Ovary (tissue), 9 donors: ENCODE results near the gene CD300A. TPM values are rescaled to one million over a fixed set of nuclear protein-coding genes. Genes with fewer than 3 reads are reported as not detected.

Experiments used
- DNase-seq, 5 donors: peaks; one replicate each; pipeline ENCODE4 v3.0.0-alpha.2; 2019 to 2020
- H3K27ac ChIP-seq, 2 donors: fragments of 200-600 bp; one replicate each; pipeline versions ENCODE4 v1.5.1 to v1.8.0; 2019 to 2022
- H3K27me3 ChIP-seq: fragments of 200-600 bp; one replicate; pipeline ENCODE4 v1.8.0; 2022
- H3K36me3 ChIP-seq: fragments of 200-600 bp; sonication (generic); one replicate; pipeline ENCODE4 v1.5.1; 2019
- H3K4me1 ChIP-seq: one replicate; pipeline ENCODE4 v1.8.1; 2013; ENCODE audit warnings: mild to moderate bottlenecking, moderate library complexity; ENCODE audit not compliant: insufficient read depth
- H3K4me3 ChIP-seq: fragments of 200-600 bp; sonication (generic); one replicate; pipeline ENCODE4 v1.5.1; 2017
- H3K9me3 ChIP-seq, 2 donors: fragments of 200-600 bp in 1 of 2; sonication (generic) in 1 of 2; one replicate each; pipeline versions ENCODE4 v1.5.1 to v1.8.1; 2013 to 2019; ENCODE audit warnings: mild to moderate bottlenecking in 1 of 2, moderate library complexity in 1 of 2
- EP300 ChIP-seq: sonication (generic); formaldehyde crosslinking; IDR thresholded peaks from one replicate; pipeline ENCODE4 v1.6.1; 2017; ENCODE audit warnings: antibody characterized with exemption
- POLR2A ChIP-seq: fragments of 450-650 bp; IDR thresholded peaks from one replicate; pipeline ENCODE4 v1.6.1; 2017; ENCODE audit warnings: antibody characterized with exemption, mild to moderate bottlenecking, moderate library complexity
- WGBS, 3 donors: extraction: QIAGEN DNeasy Blood & Tissue Kit in 1 of 3; methylation state at CpG; one replicate each; pipeline versions ENCODE4 v1.1.5 to v1.1.7; 2013 to 2017; 5-methylcytosine and 5-hydroxymethylcytosine counted together
- intact Hi-C, 4 donors: fragments of 100-400 bp; cut with DNase I; formaldehyde crosslinking; loops; one replicate each; pipeline versions ENCODE4 v1.11.0 to v1.15.1; 2022 to 2023
- polyA plus RNA-seq, 2 donors: library from polyadenylated mRNA; stranded (reverse); fragments of 200-250 nt in 1 of 2; fragments of 350-450 nt in 1 of 2; fragmentation: Illumina TruSeq in 1 of 2; extraction: RNeasy Lipid Tissue Mini Kit (QIAGEN cat#74804) in 1 of 2; gene quantifications; one replicate each; pipeline ENCODE4 v1.2.3, GENCODE V29; 2013 to 2014
- total RNA-seq, 7 donors: library from RNA; depleted of rRNA in 2 of 7; stranded (reverse); fragments of >200 nt in 2 of 7; fragmentation: NEBNext Ultra II Directional in 3 of 7; extraction: Animal tissue kit (Norgen Biotek cat#: 25700) in 3 of 7; gene quantifications; one replicate each; pipeline versions ENCODE4 v1.1.0 to v1.2.4, GENCODE V29; 2016 to 2023
- TF ChIP-seq, protein P1 (sequence below), 3 donors: fragments of 450-650 bp in 2 of 3; fragments of 200-600 bp in 1 of 3; IDR thresholded peaks; one replicate each; pipeline versions ENCODE4 v1.5.1 to v1.8.0; 2016 to 2022; ENCODE audit warnings: antibody characterized with exemption in 3 of 3, mild to moderate bottlenecking in 1 of 3
- donor health status: DM: no; HTN: no; CAD: no; lungs with moderate emphysema.
- donor health status: DM: no; HTN: no; CAD: no.
- donor health status: Bipolar disorder and iron deficiency.
- donor health status: DM: yes; HTN: yes; CAD: no.
- donor health status: DM: no; HTN: no; CAD: no.
- donor health status: DM: yes; HTN: yes; CAD: no.

Gene CD300A
- total and polyA plus RNA-seq, 9 donors, result 1.4 to 5.5 (median 2.1) TPM

- 86 to 90% (median 87%) methylated on average over 3 of the region's 3 CpGs for WGBS, 3 donors
- intact Hi-C loops, result no loop called here
- TF ChIP-seq EP300 (no peak), POLR2A (no peak)
These were observed 28.7 kb upstream of the CD300A start for GRCh38 chr17:74437702-74438101.

DNA sequence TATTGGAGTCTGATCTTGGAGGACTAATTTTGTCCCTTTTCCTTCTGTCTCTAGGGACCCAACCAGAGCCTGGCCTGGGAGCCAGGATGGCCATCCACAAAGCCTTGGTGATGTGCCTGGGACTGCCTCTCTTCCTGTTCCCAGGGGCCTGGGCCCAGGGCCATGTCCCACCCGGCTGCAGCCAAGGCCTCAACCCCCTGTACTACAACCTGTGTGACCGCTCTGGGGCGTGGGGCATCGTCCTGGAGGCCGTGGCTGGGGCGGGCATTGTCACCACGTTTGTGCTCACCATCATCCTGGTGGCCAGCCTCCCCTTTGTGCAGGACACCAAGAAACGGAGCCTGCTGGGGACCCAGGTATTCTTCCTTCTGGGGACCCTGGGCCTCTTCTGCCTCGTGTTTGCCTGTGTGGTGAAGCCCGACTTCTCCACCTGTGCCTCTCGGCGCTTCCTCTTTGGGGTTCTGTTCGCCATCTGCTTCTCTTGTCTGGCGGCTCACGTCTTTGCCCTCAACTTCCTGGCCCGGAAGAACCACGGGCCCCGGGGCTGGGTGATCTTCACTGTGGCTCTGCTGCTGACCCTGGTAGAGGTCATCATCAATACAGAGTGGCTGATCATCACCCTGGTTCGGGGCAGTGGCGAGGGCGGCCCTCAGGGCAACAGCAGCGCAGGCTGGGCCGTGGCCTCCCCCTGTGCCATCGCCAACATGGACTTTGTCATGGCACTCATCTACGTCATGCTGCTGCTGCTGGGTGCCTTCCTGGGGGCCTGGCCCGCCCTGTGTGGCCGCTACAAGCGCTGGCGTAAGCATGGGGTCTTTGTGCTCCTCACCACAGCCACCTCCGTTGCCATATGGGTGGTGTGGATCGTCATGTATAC is 26.5 kb upstream of the CD300A start:
- intact Hi-C loops, result no loop called here
- Histone ChIP-seq H3K4me3 (no peak overlapping the region), H3K27ac (no peak overlapping the region), H3K27me3 (no peaks in the 10 kb centered on the region), H3K4me1 (peaks cover 26% of the 10 kb centered on the region), H3K36me3 (no peaks in the 10 kb centered on the region), H3K9me3 (no peaks in the 10 kb centered on the region)
- DNase-seq, result no peak
- TF ChIP-seq, protein P1, sequence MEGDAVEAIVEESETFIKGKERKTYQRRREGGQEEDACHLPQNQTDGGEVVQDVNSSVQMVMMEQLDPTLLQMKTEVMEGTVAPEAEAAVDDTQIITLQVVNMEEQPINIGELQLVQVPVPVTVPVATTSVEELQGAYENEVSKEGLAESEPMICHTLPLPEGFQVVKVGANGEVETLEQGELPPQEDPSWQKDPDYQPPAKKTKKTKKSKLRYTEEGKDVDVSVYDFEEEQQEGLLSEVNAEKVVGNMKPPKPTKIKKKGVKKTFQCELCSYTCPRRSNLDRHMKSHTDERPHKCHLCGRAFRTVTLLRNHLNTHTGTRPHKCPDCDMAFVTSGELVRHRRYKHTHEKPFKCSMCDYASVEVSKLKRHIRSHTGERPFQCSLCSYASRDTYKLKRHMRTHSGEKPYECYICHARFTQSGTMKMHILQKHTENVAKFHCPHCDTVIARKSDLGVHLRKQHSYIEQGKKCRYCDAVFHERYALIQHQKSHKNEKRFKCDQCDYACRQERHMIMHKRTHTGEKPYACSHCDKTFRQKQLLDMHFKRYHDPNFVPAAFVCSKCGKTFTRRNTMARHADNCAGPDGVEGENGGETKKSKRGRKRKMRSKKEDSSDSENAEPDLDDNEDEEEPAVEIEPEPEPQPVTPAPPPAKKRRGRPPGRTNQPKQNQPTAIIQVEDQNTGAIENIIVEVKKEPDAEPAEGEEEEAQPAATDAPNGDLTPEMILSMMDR (IDR thresholded peaks at IDR 0.05), result no peak
- TF ChIP-seq EP300 (no peak), POLR2A (no peak)
- 91 to 94% (median 92%) methylated on average over 28 to 31 of the region's 31 CpGs for WGBS, 3 donors

More at GRCh38 chr17:74437702-74438101, 28.7 kb upstream of the CD300A start:
- Histone ChIP-seq H3K9me3 (no peaks in the 10 kb centered on the region), H3K27me3 (no peaks in the 10 kb centered on the region), H3K36me3 (no peaks in the 10 kb centered on the region), H3K4me3 (no peak overlapping the region), H3K27ac (no peak overlapping the region), H3K4me1 (peaks cover 10% of the 10 kb centered on the region)
- no peak for DNase-seq

- intact Hi-C loops, result no loop called here
- no peak overlapping the region for H3K4me3 ChIP-seq
- H3K4me1 ChIP-seq, result peaks cover 25% of the 10 kb centered on the region
- H3K27ac ChIP-seq, result no peak overlapping the region
- H3K27me3 ChIP-seq, result no peaks in the 10 kb centered on the region
- no peaks in the 10 kb centered on the region for H3K36me3 ChIP-seq
- 90 to 92% (median 91%) methylated on average over 7 of the region's 7 CpGs for WGBS, 3 donors
- no peaks in the 10 kb centered on the region for H3K9me3 ChIP-seq
- DNase-seq, result no peak
- TF ChIP-seq EP300 (no peak), POLR2A (no peak)
- TF ChIP-seq, protein P1 (IDR thresholded peaks at IDR 0.05), result no peak
These were observed 24.9 kb upstream of the CD300A start for GRCh38 chr17:74441537-74441936.

DNA sequence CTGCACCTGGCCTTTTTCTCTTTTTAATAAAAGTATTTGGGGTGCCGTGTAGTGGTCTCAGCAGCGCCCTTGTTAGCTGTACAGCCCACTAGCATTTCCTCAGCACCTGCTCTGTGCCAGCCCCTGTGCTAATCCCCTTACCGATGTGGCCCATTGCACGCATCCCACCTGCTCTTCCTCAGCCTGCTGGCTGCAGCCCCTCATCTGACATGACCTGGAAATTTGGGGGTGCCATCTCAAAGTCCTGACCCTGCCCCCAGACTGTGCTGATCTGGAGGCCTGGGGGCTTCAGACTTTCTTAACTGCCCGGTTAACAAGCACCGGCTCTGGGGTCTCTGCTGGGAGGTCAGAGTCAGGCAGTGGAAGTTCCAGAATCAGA is 24.2 kb upstream of the CD300A start:
- Histone ChIP-seq H3K27ac (peak overlapping the region; percentile 49 to 75), H3K36me3 (no peaks in the 10 kb centered on the region), H3K27me3 (no peaks in the 10 kb centered on the region), H3K4me1 (peaks cover 25% of the 10 kb centered on the region), H3K4me3 (no peak overlapping the region), H3K9me3 (no peaks in the 10 kb centered on the region)
- TF ChIP-seq, protein P1 (IDR thresholded peaks at IDR 0.05), result no peak
- TF ChIP-seq POLR2A, result no peak
- TF ChIP-seq EP300, result no peak
- DNase-seq, result no peak
- intact Hi-C loops, result no loop called here
- WGBS, 3 donors, result 83 to 87% (median 85%) methylated on average over 6 of the region's 6 CpGs
